SK-N-MC (cell line): ENCODE measurements around the gene CXCR3.
"Not testable (repeated sequence)": the region's sequence is repeated elsewhere in the genome, so short reads cannot be mapped to it uniquely, and the experiment has no call there.

Experiments used
- EZH2 ChIP-seq: fragments of 200-600 bp; sonication (generic); IDR thresholded peaks from one replicate; pipeline ENCODE4 v1.6.1; 2017; ENCODE audit warnings: antibody characterized with exemption
- FOXP2 ChIP-seq: optimal IDR thresholded peaks from 2 replicates; pipeline ENCODE3; 2011; ENCODE audit warnings: mild to moderate bottlenecking, moderate library complexity; ENCODE audit not compliant: insufficient read depth; ENCODE audit errors: extremely low read length, control extremely low read depth

GRCh38 chrX:71571390-71571789, 46.9 kb downstream of the CXCR3 start:
- TF ChIP-seq FOXP2, EZH2: not testable (repeated sequence)
